Measurements from ENCODE around the gene ITPR2. TPM values are rescaled to one million over a fixed set of nuclear protein-coding genes. Genes with fewer than 3 reads are reported as not detected.

ITPR2 gene
- total and polyA plus RNA-seq, 2 of the 8 experiments (the other 6 are each of a cell fraction or from before 2014, with no cell fraction given), result 4.1 to 48.3 TPM

DNA sequence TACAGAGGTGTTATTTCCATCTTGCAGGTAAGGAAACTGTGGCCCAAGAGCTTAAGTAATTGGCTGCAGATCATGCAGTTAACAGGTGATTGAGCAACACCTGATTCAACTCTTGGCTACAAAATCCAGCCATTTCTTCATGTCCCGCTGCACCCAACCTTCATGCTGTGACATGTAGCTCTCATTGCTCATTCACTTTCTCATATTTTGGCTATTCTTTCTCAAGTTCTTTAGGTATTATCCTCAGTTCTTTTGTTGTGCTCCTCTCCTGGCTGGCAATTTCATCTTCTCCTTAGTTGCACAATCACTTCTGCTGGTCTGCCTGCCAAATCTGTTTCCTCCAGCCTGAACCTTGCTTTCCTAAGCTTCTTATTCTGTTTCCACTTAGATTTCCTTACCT, 336.8 kb downstream of the ITPR2 start:
- H3K27ac ChIP-seq (ENCODE audit: low read depth, low read length), result no peak overlapping the region
- no peak overlapping the region for H3K23ac ChIP-seq (ENCODE audit: insufficient read length)
- no peaks in the 10 kb centered on the region for H3K9me3 ChIP-seq (ENCODE audit: insufficient read depth in 2 of 2, low read depth in 1 of 2, low read length in 1 of 2)
- no peaks in the 10 kb centered on the region for H3K23me2 ChIP-seq (ENCODE audit: low read depth, low read length)
- FAIRE-seq, result no peak
- H4K5ac ChIP-seq (ENCODE audit: insufficient read length, low read depth, low read length), result no peak overlapping the region
- H3K4me2 ChIP-seq (ENCODE audit: insufficient read depth in 1 of 2, low read depth in 2 of 2, low read length in 2 of 2), result no peak overlapping the region
- H3K4ac ChIP-seq (replicated peaks; ENCODE audit: insufficient read length, low read depth, low read length), result no peak overlapping the region
- H3K79me1 ChIP-seq (ENCODE audit: low read depth, low read length), result no peaks in the 10 kb centered on the region
- H3K14ac ChIP-seq (ENCODE audit: insufficient read length), result no peak overlapping the region
- no peak overlapping the region for H3K18ac ChIP-seq (ENCODE audit: extremely low read depth, low read length)
- no peak overlapping the region for H3K4me3 ChIP-seq (ENCODE audit: extremely low read depth in 1 of 4, insufficient read depth in 2 of 4, low read depth in 3 of 4, low read length in 4 of 4)
- H3K79me2 ChIP-seq (ENCODE audit: control insufficient read depth in 1 of 2, insufficient read depth in 2 of 2, low read length in 2 of 2), result no peaks in the 10 kb centered on the region
- H2AK5ac ChIP-seq (ENCODE audit: low read depth, low read length), result no peak overlapping the region
- H2BK120ac ChIP-seq (replicated peaks; ENCODE audit: low read depth, low read length), result no peak overlapping the region
- no peak overlapping the region for H2BK20ac ChIP-seq (ENCODE audit: low read length)
- no peaks in the 10 kb centered on the region for H3K27me3 ChIP-seq (replicated peaks in 1 of 4; ENCODE audit: control insufficient read depth in 3 of 4, extremely low read depth in 1 of 4, insufficient read depth in 3 of 4, low read length in 3 of 4)
- H3K9ac ChIP-seq (replicated peaks in 1 of 4; ENCODE audit: extremely low read depth in 1 of 4, low read depth in 3 of 4, low read length in 3 of 4), result no peak overlapping the region
- CTCF ChIA-PET (ENCODE audit: partially characterized antibody), result no interaction called here
- no peaks in the 10 kb centered on the region for H4K20me1 ChIP-seq (replicated peaks in 1 of 2; ENCODE audit: control insufficient read depth in 1 of 2, insufficient read depth in 2 of 2, low read length in 2 of 2)
- H2AFZ ChIP-seq (ENCODE audit: low read length), result no peak overlapping the region
- no peak overlapping the region for H3K56ac ChIP-seq (replicated peaks; ENCODE audit: insufficient read length, low read depth, low read length)
- DNase-seq (ENCODE audit: low read depth in 1 of 2, low spot score in 2 of 2), result no peak
- H3K4me1 ChIP-seq (replicated peaks in 1 of 4; ENCODE audit: control insufficient read depth in 3 of 4, insufficient read depth in 4 of 4, low read length in 3 of 4), result no peaks in the 10 kb centered on the region
- 100% methylated on average over 1 of the region's 1 CpG; no CpG with 5 or more reads in 1 of the 2 experiments for WGBS, 2 experiments (ENCODE audit: extremely low coverage in 1 of 2, insufficient coverage in 1 of 2, insufficient read length in 1 of 2, insufficient replicate concordance in 2 of 2, low coverage in 1 of 2, low lambda C conversion rate in 2 of 2, missing lambda C conversion rate in 1 of 2)
- TF ChIP-seq RXRA (IDR thresholded peaks at IDR 0.05; ENCODE audit: insufficient read depth, low read depth, low read length) (no peak), CEBPB (IDR thresholded peaks at IDR 0.05; ENCODE audit: low read depth, low read length) (peak; percentile 89)
- peaks cover 0 to 6% (median 1%) of the 10 kb centered on the region in 4 experiments; a peak in 2 of 8 replicates for H3K36me3 ChIP-seq (ENCODE audit: control insufficient read depth in 2 of 4, insufficient read depth in 4 of 4, low read length in 3 of 4)
- H4K91ac ChIP-seq (replicated peaks; ENCODE audit: insufficient read length, low read length), result no peak overlapping the region
- H2BK12ac ChIP-seq (ENCODE audit: low read depth, low read length), result no peak overlapping the region
- POLR2A ChIA-PET (ENCODE audit: partially characterized antibody), result interaction anchor here (1.3 kb wide), 2 partner anchors 9 to 14 kb away, joined by 4 read pairs; no protein-coding TSS in a partner anchor
- no peak overlapping the region for H2BK5ac ChIP-seq (ENCODE audit: low read depth, low read length)
- no peak overlapping the region for H4K8ac ChIP-seq (ENCODE audit: extremely low read depth, insufficient read depth, low read length)
- no peak overlapping the region for H2BK15ac ChIP-seq (ENCODE audit: low read length)
